NCI-H1436 treated with DMSO at 0.1 percent for 48 hours (cell line): ENCODE data around the gene SCNN1B.
"Not testable (repeated sequence)": the region's sequence is repeated elsewhere in the genome, so short reads cannot be mapped to it uniquely, and the experiment has no call there.

Experiments used
- DNase-seq: peaks from one replicate; lab custom pipeline; 2025; lab: John Stamatoyannopoulos, UW

SCNN1B gene, protein sequence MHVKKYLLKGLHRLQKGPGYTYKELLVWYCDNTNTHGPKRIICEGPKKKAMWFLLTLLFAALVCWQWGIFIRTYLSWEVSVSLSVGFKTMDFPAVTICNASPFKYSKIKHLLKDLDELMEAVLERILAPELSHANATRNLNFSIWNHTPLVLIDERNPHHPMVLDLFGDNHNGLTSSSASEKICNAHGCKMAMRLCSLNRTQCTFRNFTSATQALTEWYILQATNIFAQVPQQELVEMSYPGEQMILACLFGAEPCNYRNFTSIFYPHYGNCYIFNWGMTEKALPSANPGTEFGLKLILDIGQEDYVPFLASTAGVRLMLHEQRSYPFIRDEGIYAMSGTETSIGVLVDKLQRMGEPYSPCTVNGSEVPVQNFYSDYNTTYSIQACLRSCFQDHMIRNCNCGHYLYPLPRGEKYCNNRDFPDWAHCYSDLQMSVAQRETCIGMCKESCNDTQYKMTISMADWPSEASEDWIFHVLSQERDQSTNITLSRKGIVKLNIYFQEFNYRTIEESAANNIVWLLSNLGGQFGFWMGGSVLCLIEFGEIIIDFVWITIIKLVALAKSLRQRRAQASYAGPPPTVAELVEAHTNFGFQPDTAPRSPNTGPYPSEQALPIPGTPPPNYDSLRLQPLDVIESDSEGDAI

DNA sequence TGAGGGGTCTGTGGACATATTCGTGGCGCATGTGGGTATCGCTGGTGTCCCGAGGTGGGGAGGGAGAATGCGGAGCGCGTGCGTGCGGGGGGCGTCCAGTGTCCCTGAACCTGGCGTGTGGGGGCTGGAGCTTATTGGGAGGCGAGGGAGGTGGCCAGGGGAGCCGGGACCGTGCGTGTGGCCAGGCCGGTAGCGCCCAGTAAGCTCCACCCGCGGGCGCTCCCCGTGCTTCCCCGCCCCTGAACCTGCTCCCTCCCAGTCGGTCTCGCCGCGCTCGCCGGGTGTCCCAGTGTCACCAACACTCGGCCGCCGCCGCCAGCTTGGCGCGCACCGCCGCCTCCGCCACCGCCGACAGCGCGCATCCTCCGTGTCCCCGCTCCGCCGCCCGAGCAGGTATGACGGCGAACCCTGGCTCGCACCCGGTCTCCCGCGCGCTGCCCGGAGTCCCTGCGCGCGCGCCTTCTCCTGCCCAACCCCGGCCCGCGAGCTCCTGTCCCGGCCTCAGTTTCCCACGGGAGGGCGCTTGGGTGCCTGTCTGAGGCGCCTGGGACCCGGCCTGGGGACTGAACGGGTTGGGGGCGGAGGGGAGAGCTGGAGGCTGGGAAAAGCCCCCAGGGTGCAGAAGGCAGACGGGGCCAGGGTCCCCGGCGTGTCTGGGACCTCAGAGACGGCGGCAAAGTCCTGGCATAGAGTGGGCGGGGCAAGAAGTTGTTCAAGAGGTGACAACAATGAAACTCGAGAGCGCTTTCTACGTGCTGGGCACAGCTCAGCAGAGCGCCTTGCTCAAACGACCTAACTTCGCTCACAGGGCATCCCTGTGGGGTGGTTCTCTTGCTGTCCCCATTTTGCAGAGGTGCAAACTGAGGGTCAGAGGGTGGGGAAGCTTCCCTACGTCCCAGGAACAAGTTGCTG is at the start of gene SCNN1B:
TSS of gene SCNN1B (plus strand) at position 258 of the 912 bp plus-strand sequence. CDS start 46,298 bp downstream, outside the sequence.
- no peak for DNase-seq

DNA sequence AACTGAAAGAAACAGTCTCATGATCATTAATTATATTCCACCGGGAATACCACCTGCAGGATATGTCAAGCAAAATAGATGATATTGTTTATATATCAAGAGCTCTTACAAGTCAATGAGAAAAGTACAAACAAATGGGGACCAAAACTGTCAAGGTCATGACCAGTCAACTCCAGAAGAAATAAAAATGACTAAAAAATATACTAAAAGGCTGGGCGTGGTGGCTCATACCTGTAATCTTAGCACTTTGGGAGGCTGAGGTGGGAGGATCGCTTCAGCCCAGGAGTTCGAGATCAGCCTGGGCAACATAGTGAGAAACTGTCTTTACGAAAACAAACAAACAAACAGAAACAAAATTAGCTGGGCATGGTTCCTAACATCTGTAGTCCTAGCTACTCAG is 49.8 kb upstream of the SCNN1B start:
- DNase-seq, result no peak

DNA sequence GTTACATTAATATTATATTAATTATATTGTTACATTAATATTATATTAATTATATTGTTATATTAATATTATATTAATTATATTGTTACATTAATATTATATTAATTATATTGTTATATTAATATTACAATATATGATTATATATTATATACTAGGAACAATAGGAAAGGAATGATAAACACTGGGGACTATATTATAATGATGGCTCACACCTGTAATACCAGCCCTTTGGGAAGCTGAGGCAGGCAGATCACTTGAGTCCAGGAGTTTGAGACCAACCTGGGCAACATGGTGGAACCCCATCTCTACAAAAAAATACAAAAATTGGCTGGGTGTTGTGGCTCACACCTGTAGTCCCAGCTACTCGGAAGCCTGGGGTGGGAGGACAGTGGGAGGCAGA is 48.5 kb upstream of the SCNN1B start:
- not testable (repeated sequence) for DNase-seq

DNA sequence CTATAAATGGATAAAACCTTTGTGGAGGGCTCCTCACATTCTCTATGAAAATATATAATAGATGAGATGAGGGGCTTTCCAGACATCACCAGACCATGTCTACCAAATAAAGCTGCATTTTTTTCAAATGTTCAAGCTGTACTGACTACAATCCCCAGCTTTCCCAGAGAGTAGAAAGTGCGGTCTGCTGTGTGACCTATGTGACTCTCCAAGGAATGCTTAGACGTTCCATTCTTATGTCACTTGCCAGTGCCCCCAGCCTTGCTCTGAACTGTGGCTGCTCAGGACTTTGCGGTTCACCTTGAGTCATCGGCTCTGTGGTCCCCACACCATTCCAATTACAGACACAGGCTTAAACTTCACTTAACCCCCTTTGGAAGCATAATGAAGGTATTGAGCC is 47.8 kb upstream of the SCNN1B start:
- no peak for DNase-seq

DNA sequence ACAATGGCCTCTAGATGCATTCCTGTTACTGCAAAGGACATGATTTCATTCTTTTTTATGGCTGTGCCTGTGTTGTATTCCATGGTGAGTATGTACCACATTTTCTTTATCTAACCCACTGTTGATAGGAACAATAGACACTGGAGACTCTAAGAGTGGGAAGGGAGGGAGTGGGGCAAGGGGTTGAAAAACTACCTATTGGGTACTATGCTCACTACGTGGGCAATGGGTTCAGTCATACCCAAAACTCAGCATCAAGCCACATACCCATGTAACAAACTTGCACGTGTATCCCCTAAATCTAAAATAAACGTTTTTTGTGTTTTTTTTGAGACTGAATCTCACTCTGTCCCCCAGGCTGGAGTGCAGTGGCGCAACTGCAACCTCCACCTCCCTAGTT is 47.1 kb upstream of the SCNN1B start:
- no peak for DNase-seq

DNA sequence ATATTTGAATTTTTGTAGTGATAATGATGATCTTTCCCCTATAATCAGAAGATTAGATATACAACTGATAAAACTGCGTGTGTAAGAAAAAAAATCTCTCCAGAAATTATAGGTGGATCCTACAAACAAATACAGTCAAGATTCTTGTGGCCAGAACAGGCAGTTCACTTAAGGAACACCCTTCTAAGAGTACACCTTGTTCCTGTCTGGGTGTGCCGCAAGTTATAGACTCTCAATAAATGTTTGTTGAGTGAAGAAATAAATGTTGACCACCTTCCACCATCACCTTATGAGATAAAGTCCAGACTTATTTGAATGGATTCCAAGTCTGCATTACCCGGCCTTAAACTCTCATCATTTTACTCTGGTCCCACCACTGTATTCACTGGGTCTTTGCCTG is 45.7 kb upstream of the SCNN1B start:
- no peak for DNase-seq

DNA sequence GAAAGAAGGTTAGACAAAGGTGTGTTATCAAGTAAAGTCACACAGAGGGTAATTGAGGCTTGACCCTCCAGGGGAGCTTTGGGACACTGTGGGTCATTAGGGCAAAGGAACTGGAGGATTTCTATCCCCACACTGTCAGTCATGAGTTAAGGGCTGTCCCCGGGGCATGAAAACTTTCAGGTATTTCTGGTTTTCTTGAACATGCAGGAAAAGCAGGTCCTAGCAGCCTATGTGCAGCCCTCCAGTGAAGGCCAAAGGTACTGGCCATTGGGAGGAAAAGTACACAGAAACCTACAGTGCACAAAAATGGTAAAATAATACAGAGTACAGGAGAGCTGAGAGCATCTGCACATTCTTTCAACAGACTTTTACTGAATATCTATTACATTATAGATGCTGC is 44.4 kb upstream of the SCNN1B start:
- no peak for DNase-seq

DNA sequence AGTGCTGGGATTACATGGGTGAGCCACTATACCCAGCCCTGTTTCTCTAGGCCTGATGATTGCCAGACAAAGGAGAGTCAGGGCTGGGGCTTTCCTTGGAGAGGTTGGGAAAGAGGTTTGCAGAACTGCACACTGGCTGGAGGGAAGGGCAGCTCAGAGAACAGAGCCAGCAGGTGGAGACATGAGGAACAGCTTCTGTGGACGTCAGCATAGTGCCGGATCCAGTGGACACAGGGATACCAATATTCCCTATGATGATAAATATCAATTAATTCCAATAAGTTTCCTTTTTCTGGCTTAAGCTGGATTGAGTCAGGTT is 43.2 kb upstream of the SCNN1B start:
- no peak for DNase-seq

DNA sequence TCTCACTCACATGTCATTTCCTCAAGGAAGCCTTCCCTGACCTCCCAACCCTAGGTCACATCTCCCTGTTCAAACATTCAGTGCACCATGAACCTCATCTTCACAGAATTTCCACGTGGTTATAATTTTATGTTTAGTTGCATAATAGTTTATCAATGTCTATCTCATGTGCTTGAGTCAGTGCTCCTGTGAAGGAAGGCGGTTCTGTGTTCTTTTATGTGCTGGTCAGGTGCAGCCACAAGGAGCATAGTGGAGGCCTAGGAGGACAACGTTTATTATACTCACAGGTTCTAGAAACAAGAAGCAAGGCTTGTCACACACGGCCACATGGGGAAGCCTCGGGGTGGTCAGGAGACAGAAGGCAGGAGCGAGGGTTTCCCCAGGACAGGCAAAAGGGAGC is 34.5 kb upstream of the SCNN1B start:
- DNase-seq, result no peak

DNA sequence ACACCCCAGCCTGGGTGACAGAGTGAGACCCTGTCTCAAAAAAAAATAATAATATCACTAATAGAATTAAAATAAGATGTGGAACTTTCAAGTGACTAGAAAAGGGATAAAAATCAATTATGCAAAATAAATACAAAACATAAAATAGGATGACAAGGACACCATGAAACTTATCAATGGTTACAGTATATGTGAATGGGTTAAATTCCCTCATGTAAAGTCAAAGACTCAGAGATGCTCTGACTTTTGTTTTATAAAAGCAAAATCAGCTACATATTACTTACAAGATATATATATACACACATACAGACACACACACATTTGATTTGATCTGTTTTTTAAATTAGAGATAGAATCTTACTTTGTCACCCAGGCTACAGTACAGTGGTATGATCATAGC is 33.5 kb upstream of the SCNN1B start:
- DNase-seq, result no peak

DNA sequence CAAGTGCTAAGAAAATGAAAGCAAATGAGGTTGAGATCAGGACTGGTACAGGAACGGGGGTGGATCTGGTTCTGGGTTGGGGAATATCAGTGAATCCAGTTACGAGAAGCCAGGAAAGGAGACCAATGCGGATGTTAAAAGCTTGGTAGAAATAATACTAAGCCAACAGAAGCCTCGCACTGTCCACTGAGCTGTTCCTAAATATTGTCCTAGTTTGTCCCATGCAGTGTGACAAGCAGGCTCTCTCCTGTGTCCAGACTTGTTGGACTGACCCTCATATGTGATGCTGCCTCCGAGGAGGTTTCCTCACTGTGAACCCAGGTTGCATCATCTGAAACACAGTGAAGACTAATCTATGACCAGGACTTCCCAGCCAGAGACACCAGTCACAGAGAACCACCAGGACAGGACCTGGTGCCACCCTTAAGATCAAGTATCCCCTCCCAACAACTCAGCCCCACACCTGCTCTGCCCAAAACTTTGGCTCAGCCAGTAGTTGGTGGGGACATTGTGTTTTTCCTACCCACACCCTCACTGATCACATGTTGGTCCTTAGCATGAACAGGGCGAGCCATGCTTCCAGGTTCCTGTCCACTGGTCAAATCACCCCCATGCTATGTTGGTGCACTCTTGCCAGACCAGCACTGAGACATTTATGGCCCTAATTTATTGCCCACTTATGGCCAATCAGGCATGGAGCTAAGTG is 32.7 kb upstream of the SCNN1B start:
- no peak for DNase-seq

DNA sequence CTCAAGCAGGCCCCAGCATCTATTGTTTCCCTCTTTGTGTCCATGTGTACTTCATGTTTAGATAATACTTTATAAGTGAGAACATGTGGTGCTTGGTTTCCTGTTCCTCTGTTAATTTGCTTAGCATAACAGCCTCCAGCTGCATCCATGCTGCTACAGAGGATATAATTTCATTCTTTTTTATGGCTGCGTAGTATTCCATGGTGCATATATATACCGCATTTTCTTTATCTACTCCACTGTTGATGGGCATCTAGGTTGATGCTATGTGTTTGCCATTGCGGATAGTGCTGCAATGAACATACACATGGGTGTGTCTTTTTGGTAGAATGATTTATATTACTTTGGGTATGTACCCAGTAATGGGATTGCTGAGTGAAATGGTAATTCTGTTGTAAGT is 31.4 kb upstream of the SCNN1B start:
- no peak for DNase-seq

DNA sequence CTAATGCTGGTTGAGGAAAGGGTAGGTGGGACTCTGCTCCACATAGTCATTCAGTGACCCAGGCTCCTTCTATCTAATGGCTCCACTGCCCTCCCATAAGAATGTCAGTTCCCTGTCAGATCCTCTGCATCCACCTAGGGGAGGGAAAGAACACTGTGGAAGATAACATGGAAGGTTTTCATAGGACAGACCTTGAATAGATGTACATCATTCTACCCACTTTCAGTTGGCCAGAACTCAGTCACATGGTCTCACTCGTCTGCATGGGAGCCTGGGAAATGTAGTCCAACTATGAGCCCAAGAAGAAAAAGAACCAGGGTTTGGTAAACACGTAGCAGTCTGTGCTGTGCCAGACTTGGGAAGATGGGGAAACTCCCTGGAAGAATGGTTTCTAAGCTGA is 27.1 kb upstream of the SCNN1B start:
- no peak for DNase-seq

DNA sequence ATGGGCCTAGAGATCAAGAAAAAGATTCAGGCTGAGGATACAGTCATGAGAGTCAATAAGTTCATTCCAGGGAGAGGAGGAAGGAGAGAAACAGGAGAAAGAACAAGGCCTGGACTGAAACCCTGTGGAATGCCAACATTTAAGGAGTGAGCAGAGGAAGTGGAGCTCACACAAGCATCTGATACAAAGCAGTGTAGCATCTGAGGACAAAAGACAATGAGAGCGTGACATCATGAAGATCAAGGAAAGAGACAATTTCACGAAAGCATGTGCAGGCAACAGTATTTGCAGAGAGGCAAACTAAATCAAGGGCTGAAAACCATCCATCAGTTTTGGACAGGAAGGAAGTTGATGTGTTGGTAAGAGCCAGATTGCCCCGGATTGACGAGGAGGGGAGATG is 25.3 kb upstream of the SCNN1B start:
- DNase-seq, result no peak

DNA sequence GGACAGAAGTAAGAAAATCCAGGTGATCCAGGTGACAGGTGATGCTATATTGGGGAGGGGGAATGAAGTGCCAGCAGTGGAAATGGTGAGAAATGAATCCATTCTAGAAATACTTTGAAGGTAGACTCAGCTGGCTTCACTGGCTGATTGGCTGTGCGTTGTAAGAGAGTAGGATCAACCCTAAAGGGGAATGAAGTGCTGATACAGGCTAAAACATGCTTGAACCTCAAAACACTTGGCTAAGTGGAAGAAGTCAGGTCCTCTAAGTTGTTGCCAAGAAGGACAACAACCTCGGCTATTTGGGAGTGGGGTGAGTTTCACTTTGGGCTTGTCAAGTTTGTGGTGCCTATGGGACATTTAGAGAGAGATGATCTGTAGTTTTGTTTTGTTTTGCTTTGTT is 24.1 kb upstream of the SCNN1B start:
- no peak for DNase-seq

DNA sequence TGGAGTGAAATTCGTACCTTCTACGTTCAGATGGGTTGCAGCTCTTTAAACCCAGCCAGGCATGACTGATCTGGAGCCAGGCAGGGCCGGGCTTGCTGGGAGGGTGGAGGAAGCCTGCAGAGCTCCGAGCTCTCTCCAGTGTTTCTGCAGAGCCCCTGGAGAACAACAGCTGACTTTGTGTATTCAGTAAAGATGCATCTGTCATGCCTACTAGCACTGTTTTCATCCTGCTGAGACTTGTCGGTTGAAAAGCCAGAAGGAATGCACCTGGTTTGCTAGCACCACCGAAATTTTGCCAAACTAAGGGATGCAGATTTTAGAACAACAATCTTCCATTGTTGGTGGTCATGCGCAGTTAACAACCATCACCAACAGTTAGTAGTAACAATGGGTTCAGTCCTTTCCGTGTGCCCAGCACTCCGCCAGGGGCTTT is 22.4 kb upstream of the SCNN1B start:
- DNase-seq, result peak; percentile 65

DNA sequence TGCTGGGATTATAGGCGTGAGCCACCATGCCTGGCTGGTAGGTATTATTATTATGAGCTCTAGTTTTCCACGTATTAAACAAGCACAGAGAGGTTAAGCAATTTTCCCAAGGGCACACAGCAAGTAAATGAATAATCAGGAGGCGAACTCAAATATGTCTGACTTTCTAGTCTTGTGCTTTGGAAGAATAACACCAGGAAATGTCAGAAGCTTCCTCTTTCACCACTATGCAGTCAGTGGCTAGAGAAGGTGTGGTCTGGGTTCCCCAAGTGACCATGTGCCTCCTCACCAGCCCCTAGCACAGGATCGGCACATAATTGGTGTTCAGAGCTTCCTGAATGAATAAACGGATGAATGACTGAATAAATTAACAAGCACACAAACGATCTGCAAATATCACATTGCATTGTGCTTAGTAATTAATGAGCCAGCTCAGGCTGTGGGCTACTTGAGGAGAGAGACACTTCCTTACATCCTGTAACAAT is 21.6 kb upstream of the SCNN1B start:
- no peak for DNase-seq

DNA sequence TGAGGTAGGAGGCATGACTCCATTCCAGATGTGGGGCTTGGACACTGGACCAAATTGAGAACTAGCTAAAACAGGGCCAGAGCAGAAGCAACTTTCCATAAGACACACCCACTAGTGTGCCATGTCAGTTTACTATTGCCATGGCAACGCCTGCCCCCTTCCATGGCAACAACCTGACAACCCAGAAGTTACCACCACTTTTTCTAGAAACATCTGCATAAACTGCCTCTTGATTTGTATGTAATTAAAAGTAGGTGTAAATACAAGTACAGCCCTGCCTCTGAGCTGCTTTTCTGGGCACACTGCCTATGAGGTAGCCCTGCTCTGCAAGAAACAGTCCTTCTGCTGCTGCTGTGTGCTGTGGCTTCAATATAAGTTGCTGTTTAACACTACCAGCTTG is 19.5 kb upstream of the SCNN1B start:
- no peak for DNase-seq

DNA sequence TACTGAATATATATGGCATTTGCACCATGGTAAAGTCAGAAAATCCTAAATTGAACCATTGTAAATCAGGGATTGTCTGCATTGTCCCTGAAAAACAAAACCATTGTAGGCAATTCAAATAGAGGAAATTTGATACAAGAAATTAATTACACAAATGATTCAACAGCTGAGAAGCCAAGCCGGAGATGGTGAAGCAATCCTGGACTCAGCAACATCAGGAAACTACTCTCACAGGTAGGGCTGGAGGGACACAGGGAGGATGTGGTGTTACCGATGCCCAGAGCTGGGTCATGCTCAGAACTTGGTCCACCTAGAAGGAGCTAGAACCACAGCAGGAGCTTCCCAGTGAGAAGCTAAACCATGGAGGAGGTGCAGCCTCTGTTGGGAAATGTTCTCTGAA is 18.5 kb upstream of the SCNN1B start:
- no peak for DNase-seq

DNA sequence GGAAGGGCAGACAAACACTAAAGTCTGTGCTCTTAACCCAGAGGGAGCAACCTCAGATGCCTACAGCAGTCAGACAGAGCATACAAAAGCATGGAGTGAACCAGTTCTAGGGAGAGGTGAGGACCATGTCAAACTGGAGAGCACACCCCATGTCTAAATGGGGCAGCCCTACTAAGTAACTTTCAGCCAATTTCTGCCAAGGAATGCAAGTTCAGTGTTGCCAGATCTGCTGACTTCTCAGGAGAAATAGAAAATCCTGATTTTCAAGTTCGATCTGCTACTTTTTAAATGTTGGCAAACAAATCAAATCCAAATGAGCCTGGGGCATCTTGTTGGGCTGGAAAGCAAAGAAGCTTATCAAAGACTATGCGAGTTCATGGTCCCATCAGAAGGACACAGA is 17.5 kb upstream of the SCNN1B start:
- no peak for DNase-seq

DNA sequence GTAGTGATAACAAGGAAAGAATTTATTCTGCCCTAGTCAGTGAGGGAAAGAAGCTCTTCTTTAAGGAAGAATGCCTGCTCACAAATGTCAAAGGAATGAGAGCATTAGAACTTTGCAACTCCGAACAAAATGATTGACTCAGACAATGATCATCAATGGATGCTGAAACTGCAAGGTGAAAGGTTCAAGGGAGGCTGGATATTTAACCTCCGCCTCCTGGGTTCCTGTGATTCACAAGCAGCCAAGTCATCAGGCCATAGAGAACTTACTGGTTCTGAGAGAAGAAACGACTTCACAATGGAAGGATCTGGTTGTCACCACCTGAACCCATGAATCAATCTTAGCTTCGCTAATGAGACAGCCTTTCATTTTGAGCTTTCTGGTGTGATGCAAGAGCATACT is 16.0 kb upstream of the SCNN1B start:
- no peak for DNase-seq

DNA sequence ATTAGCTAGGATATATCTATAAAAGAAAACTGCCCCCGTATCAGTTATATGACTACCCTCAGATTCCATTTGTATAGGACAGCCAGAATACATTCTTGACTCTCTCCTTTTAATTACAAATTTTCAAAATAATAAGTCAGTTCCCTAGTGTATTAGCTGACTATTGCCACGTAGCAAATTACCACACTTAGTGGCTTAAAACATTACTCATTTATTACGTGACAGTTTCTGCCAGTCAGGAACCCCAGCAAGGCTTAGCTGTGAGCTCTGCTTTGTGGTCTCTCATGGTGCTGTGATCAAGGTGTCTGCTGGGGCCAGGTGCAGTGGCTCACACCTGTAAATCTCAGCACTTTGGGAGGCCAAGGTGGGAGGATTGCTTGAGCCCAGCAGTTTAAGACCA is 13.9 kb upstream of the SCNN1B start:
- no peak for DNase-seq
